DND-41 (cell line): ENCODE data around the gene PTPMT1.

Experiments used
- EZH2 ChIP-seq: IDR thresholded peaks from 3 replicates; pipeline ENCODE4 v1.6.1; 2012; ENCODE audit warnings: borderline replicate concordance, low read depth, mild to moderate bottlenecking, moderate library complexity, low read length, inconsistent platforms; ENCODE audit not compliant: severe bottlenecking
- TF ChIP-seq, protein P1 (sequence below): IDR thresholded peaks from 2 replicates; pipeline ENCODE4 v1.5.1; 2012; ENCODE audit warnings: borderline replicate concordance, low read length, moderate library complexity, mild to moderate bottlenecking; ENCODE audit not compliant: poor library complexity, severe bottlenecking; ENCODE audit errors: extremely low read depth

- TF ChIP-seq, protein P1, sequence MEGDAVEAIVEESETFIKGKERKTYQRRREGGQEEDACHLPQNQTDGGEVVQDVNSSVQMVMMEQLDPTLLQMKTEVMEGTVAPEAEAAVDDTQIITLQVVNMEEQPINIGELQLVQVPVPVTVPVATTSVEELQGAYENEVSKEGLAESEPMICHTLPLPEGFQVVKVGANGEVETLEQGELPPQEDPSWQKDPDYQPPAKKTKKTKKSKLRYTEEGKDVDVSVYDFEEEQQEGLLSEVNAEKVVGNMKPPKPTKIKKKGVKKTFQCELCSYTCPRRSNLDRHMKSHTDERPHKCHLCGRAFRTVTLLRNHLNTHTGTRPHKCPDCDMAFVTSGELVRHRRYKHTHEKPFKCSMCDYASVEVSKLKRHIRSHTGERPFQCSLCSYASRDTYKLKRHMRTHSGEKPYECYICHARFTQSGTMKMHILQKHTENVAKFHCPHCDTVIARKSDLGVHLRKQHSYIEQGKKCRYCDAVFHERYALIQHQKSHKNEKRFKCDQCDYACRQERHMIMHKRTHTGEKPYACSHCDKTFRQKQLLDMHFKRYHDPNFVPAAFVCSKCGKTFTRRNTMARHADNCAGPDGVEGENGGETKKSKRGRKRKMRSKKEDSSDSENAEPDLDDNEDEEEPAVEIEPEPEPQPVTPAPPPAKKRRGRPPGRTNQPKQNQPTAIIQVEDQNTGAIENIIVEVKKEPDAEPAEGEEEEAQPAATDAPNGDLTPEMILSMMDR, result no peak
- TF ChIP-seq EZH2, result no peak
Observed at GRCh38 chr11:47569646-47570045, 4.2 kb downstream of the PTPMT1 start.
